ENCODE data around the gene TMEM259.

TMEM259 gene

GRCh38 chr19:1011831-1012333 lies 9.0 kb downstream of the TMEM259 start:
- DNase-seq (ENCODE audit: low read depth, low spot score), result no peak
- no peak overlapping the region for H3K4me3 ChIP-seq (ENCODE audit: low read depth, low read length)

GRCh38 chr19:1010586-1011510 lies 10.1 kb downstream of the TMEM259 start:
- H3K4me3 ChIP-seq (ENCODE audit: low read depth, low read length), result no peak overlapping the region
- no peak for DNase-seq (ENCODE audit: low read depth, low spot score)
- in situ Hi-C loops (cut with HindIII; ENCODE audit: low sequenced_read_pairs), result no loop called here
- TF ChIP-seq CTCF (IDR thresholded peaks at IDR 0.05; ENCODE audit: low read depth, low read length), result no peak

More at GRCh38 chr19:1011831-1012333, 9.0 kb downstream of the TMEM259 start:
- in situ Hi-C loops (cut with HindIII; ENCODE audit: low sequenced_read_pairs), result no loop called here
- no peak for TF ChIP-seq CTCF (IDR thresholded peaks at IDR 0.05; ENCODE audit: low read depth, low read length)

- no peak for TF ChIP-seq CTCF (IDR thresholded peaks at IDR 0.05; ENCODE audit: low read depth, low read length)
- in situ Hi-C loops (cut with HindIII; ENCODE audit: low sequenced_read_pairs), result no loop called here
- no peak for DNase-seq (ENCODE audit: low read depth, low spot score)
- H3K4me3 ChIP-seq (ENCODE audit: low read depth, low read length), result no peak overlapping the region
These were observed 10.9 kb downstream of the TMEM259 start for GRCh38 chr19:1009981-1010538.

GRCh38 chr19:1009041-1009980 lies 11.6 kb downstream of the TMEM259 start:
- no peak overlapping the region for H3K4me3 ChIP-seq (ENCODE audit: low read depth, low read length)
- DNase-seq (ENCODE audit: low read depth, low spot score), result no peak
- no peak for TF ChIP-seq CTCF (IDR thresholded peaks at IDR 0.05; ENCODE audit: low read depth, low read length)
- in situ Hi-C loops (cut with HindIII; ENCODE audit: low sequenced_read_pairs), result no loop called here

- H3K4me3 ChIP-seq (ENCODE audit: low read depth, low read length), result no peak overlapping the region
- TF ChIP-seq CTCF (IDR thresholded peaks at IDR 0.05; ENCODE audit: low read depth, low read length), result no peak
- in situ Hi-C loops (cut with HindIII; ENCODE audit: low sequenced_read_pairs), result no loop called here
- no peak for DNase-seq (ENCODE audit: low read depth, low spot score)
These were observed 12.5 kb downstream of the TMEM259 start for GRCh38 chr19:1008268-1009040.

All from astrocyte of the spinal cord (primary cell).